Bronchial epithelial cell (primary cell): Measurements from ENCODE around the gene VSIG2. TPM values are rescaled to one million over a fixed set of nuclear protein-coding genes. Genes with fewer than 3 reads are reported as not detected.

ENCODE experiments used
- DNase-seq: peaks from one replicate; pipeline ENCODE4 v3.0.0-alpha.2; 2010; ENCODE audit warnings: low read depth
- FAIRE-seq: peaks from 2 replicates; lab custom pipeline; 2011; peaks lifted over from hg19 to GRCh38; lab: Jason Lieb, UNC
- H3K27me3 ChIP-seq: 2 replicates; pipeline ENCODE4 v1.5.1; 2011; ENCODE audit warnings: low read length; ENCODE audit not compliant: control insufficient read depth, insufficient read depth
- H3K36me3 ChIP-seq: 2 replicates; pipeline ENCODE4 v1.5.1; 2011; ENCODE audit warnings: low read length; ENCODE audit not compliant: control insufficient read depth, insufficient read depth
- H3K4me3 ChIP-seq: 2 replicates; pipeline ENCODE4 v1.5.1; 2011; ENCODE audit warnings: mild to moderate bottlenecking, low read depth, low read length, control low read depth
- CTCF ChIP-seq: IDR thresholded peaks from 2 replicates; pipeline ENCODE4 v1.5.1; 2011; ENCODE audit warnings: mild to moderate bottlenecking, moderate library complexity, low read length, control low read depth, inconsistent platforms; ENCODE audit not compliant: insufficient read depth, severe bottlenecking
- total RNA-seq: library from RNA; depleted of rRNA; stranded (reverse); fragments of >200 nt; gene quantifications from 2 replicates; pipeline ENCODE4 v1.2.1, GENCODE V29; 2014

Gene VSIG2
- total RNA-seq, 1 donor from 2014 or later = 0.53 TPM

DNA sequence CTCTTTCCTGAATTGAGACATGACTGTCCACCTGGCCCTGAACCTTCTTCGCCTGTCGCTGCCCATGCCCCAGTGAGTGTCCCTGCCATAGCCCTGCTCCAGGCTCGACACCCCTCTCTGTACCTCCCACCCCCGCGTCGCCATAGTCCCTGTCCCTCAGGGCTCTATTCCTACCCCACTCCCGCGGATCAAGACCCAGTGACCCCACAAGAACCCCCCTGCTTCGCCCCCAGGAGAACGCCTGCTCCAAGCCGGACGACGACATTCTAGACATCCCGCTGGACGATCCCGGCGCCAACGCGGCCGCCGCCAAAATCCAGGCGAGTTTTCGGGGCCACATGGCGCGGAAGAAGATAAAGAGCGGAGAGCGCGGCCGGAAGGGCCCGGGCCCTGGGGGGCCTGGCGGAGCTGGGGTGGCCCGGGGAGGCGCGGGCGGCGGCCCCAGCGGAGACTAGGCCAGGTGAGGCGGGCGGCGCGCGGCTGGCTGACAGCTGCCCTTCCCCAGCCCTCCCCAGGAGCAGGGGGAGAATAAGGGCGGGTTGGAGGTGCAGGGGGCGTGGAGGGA is 6.7 kb downstream of the VSIG2 start:
- FAIRE-seq = no peak
- Histone ChIP-seq H3K4me3 (no peak overlapping the region), H3K36me3 (no peaks in the 10 kb centered on the region), H3K27me3 (no peaks in the 10 kb centered on the region)
- TF ChIP-seq CTCF = no peak
- no peak for DNase-seq

GRCh38 chr11:124743050-124743449 is 9.0 kb downstream of the VSIG2 start:
- no peak for DNase-seq
- TF ChIP-seq CTCF = no peak
- Histone ChIP-seq H3K27me3 (no peaks in the 10 kb centered on the region), H3K36me3 (no peaks in the 10 kb centered on the region), H3K4me3 (no peak overlapping the region)
- no peak for FAIRE-seq

DNA sequence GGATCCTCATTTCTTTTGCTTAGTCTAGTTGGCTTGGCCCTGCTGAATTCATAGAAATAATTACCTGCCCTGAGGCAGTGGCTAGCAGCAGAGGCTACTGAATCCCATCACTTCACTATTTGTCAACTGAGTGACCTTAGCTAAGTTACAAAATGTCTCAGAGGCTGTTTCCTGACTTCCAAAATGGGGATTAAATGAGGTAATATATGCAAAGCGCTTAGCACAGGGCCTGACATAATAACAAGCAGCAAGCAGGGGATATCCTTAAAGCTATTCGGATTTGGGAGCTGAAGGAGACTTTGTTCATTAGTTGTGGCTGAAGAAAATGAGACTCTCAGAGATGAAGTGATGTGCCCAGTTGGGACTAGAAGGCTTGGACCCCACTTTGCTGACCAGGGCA is 9.5 kb downstream of the VSIG2 start:
- TF ChIP-seq CTCF = no peak
- no peak for DNase-seq
- no peaks in the 10 kb centered on the region for H3K27me3 ChIP-seq
- H3K36me3 ChIP-seq = no peaks in the 10 kb centered on the region
- no peak overlapping the region for H3K4me3 ChIP-seq
- FAIRE-seq = no peak

- Histone ChIP-seq H3K27me3 (no peaks in the 10 kb centered on the region), H3K36me3 (no peaks in the 10 kb centered on the region), H3K4me3 (peak overlapping the region; percentile 42)
- no peak for FAIRE-seq
- TF ChIP-seq CTCF = peak; percentile 40
- DNase-seq = no peak
Observed at GRCh38 chr11:124740277-124740882, 11.7 kb downstream of the VSIG2 start.

DNA sequence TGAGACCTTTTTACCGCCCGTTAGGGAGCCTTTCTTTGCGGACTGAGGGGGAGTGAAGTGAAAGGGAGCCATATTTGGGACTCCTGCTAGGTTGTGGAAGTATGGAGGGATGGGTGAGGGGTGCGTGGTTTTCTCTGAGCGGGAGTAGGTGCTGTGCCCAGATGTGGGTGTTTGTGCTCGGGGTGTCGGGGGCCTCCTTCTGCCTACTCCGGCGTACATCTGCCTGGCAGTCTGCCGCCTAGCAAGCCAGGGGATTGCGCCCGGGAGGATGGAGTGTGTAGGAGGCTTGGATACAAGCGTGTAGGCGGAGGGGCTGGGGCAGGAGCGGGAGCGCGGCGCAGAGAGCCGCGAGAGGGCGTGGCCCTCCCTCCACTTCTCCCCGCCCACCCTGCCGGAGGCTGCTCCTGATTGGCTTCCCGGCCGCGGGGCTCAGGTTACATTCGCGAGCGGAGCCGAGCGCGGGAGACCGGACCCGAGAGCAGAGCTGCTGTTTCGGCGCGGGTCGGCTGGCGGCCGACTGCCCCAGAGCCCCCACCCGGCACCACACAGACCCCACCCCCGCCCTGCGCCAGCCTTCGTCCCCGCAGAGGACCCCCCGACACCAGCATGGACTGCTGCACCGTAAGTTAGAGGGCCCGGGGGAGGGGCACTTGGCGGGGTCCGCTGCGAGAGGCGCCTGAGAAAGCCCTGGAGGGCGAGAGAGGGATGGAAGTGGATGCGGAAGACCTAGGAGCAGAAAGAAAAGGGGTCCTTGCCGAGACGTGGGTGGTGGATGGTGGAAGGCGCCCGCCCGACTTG is 12.4 kb downstream of the VSIG2 start, which contains the start of gene NRGN:
Gene NRGN, plus strand, starts transcription at position 464 of the 798 bp plus-strand sequence. Its CDS starts 143 bp downstream, at position 607.
- H3K27me3 ChIP-seq = no peaks in the 10 kb centered on the region
- no peak for TF ChIP-seq CTCF
- FAIRE-seq = no peak

More for the DNA sequence above, 12.4 kb downstream of the VSIG2 start, which contains the start of gene NRGN:
- H3K4me3 ChIP-seq = peak within 1 kb of the TSS; percentile 42
- peak; percentile 74 for DNase-seq
- no peaks in the 10 kb centered on the region for H3K36me3 ChIP-seq
